GM23338 (cell line): ENCODE data around the gene RUNX1. TPM values are rescaled to one million over a fixed set of nuclear protein-coding genes. Genes with fewer than 3 reads are reported as not detected.

Source experiments
- ATAC-seq: fragments of 200-7000 bp; cut with Tn5 transposase; 3 replicates; pipeline ENCODE4 v1.9.1; 2020
- DNase-seq: peaks from one replicate; pipeline ENCODE4 v3.0.0-alpha.2; 2015; ENCODE audit warnings: low spot score
- H2AFZ ChIP-seq: fragments of 200-600 bp; sonication (generic); 2 replicates; pipeline ENCODE4 v1.8.0; 2016; ENCODE audit warnings: antibody characterized with exemption, mild to moderate bottlenecking, moderate library complexity
- H3F3A ChIP-seq: fragments of 200-600 bp; sonication (generic); replicated peaks from 2 replicates; pipeline ENCODE4 v1.8.0; 2017; ENCODE audit warnings: antibody characterized with exemption, mixed run types, low read depth
- H3K27ac ChIP-seq: fragments of 200-600 bp; sonication (generic); 2 replicates; pipeline ENCODE4 v1.6.1; 2016; ENCODE audit warnings: low read depth
- H3K27me3 ChIP-seq: fragments of 200-600 bp; sonication (generic); 2 replicates; pipeline ENCODE4 v1.8.0; 2016; ENCODE audit warnings: mild to moderate bottlenecking, mixed run types, moderate library complexity; ENCODE audit not compliant: insufficient read depth
- H3K36me3 ChIP-seq: fragments of 200-600 bp; sonication (generic); 2 replicates; pipeline ENCODE4 v1.8.0; 2016; ENCODE audit warnings: mild to moderate bottlenecking; ENCODE audit not compliant: insufficient read depth
- H3K4me1 ChIP-seq: fragments of 200-600 bp; sonication (generic); 2 replicates; pipeline ENCODE4 v1.8.0; 2016; ENCODE audit warnings: mild to moderate bottlenecking, moderate library complexity; ENCODE audit not compliant: insufficient read depth
- H3K4me2 ChIP-seq: fragments of 200-600 bp; sonication (generic); 2 replicates; pipeline ENCODE4 v1.7.1; 2017; ENCODE audit warnings: mixed run types
- H3K4me3 ChIP-seq: fragments of 200-600 bp; sonication (generic); 2 replicates; pipeline ENCODE4 v1.6.1; 2016; ENCODE audit warnings: mixed run types
- H3K79me2 ChIP-seq: fragments of 200-600 bp; sonication (generic); replicated peaks from 2 replicates; pipeline ENCODE4 v1.8.0; 2017; ENCODE audit warnings: mild to moderate bottlenecking; ENCODE audit not compliant: insufficient read depth
- H3K9me2 ChIP-seq: fragments of 200-600 bp; sonication (generic); 2 replicates; pipeline ENCODE4 v1.8.0; 2017; ENCODE audit not compliant: insufficient read depth
- H4K20me1 ChIP-seq: fragments of 200-600 bp; sonication (generic); replicated peaks from 2 replicates; pipeline ENCODE4 v1.8.0; 2017; ENCODE audit warnings: mild to moderate bottlenecking; ENCODE audit not compliant: insufficient read depth
- H3K27ac Mint-ChIP-seq: 2 replicates; pipeline ENCODE4 v1.8.0; 2020; ENCODE audit warnings: inconsistent platforms, mild to moderate bottlenecking, moderate library complexity, mixed read lengths
- H3K27me3 Mint-ChIP-seq: 3 replicates; pipeline ENCODE4 v1.8.0; 2022; ENCODE audit warnings: low read depth, mild to moderate bottlenecking, moderate library complexity, mixed read lengths, inconsistent platforms; ENCODE audit not compliant: insufficient read depth, poor library complexity
- H3K36me3 Mint-ChIP-seq: 3 replicates; pipeline ENCODE4 v1.8.0; 2021; ENCODE audit warnings: low read depth, mild to moderate bottlenecking, inconsistent platforms, moderate library complexity, mixed read lengths
- H3K4me1 Mint-ChIP-seq: 3 replicates; pipeline ENCODE4 v1.8.0; 2020; ENCODE audit warnings: mild to moderate bottlenecking, inconsistent platforms, mixed read lengths
- H3K4me3 Mint-ChIP-seq: 3 replicates; pipeline ENCODE4 v1.8.0; 2021; ENCODE audit warnings: moderate library complexity, mild to moderate bottlenecking, inconsistent platforms, mixed read lengths
- H3K9me3 Mint-ChIP-seq: 3 replicates; pipeline ENCODE4 v1.8.0; 2020; ENCODE audit warnings: moderate library complexity, mild to moderate bottlenecking, inconsistent platforms, mixed read lengths
- CREB1 ChIP-seq: fragments of 250-450 bp; sonication (Bioruptor Pico); IDR thresholded peaks from 2 replicates; pipeline ENCODE4 v1.5.0; 2020; ENCODE audit warnings: low read depth, mild to moderate bottlenecking, moderate library complexity
- EZH2 ChIP-seq: fragments of 200-600 bp; sonication (generic); IDR thresholded peaks from one replicate; pipeline ENCODE4 v1.8.0; 2017; ENCODE audit warnings: antibody characterized with exemption, mild to moderate bottlenecking, low read depth; ENCODE audit not compliant: unreplicated experiment
- EZH2phosphoT487 ChIP-seq: fragments of 200-600 bp; sonication (generic); IDR thresholded peaks from one replicate; pipeline ENCODE4 v1.8.1; 2018; ENCODE audit warnings: antibody characterized with exemption; ENCODE audit not compliant: unreplicated experiment
- JUNB ChIP-seq: IDR thresholded peaks from one replicate; pipeline ENCODE4 v1.6.1; 2016; ENCODE audit warnings: antibody characterized with exemption; ENCODE audit not compliant: unreplicated experiment
- NANOG ChIP-seq: IDR thresholded peaks from 2 replicates; pipeline ENCODE4 v1.6.1; 2016; ENCODE audit warnings: antibody characterized with exemption, borderline replicate concordance
- POLR2AphosphoS5 ChIP-seq: IDR thresholded peaks from 2 replicates; pipeline ENCODE4 v1.6.1; 2016; ENCODE audit warnings: antibody characterized with exemption, low read depth
- STAT1 ChIP-seq: IDR thresholded peaks from one replicate; pipeline ENCODE4 v1.6.1; 2016; ENCODE audit warnings: antibody characterized with exemption; ENCODE audit not compliant: unreplicated experiment
- ZNF114 ChIP-seq: fragments of 250-450 bp; sonication (Bioruptor Pico); IDR thresholded peaks from 2 replicates; pipeline ENCODE4 v1.5.0; 2020; ENCODE audit warnings: mild to moderate bottlenecking, moderate library complexity
- ZNF331 ChIP-seq: fragments of 250-450 bp; sonication (Bioruptor Pico); IDR thresholded peaks from 2 replicates; pipeline ENCODE4 v1.5.0; 2020; ENCODE audit warnings: low read depth, mild to moderate bottlenecking, moderate library complexity
- polyA plus RNA-seq: library from polyadenylated mRNA; unstranded; fragments of >200 nt; fragmentation: Nextera tagmentation; extraction: Ambion mirVana; gene quantifications from 2 replicates; pipeline ENCODE4 v1.2.1, GENCODE V29; 2016
- total RNA-seq: library from RNA; depleted of rRNA; stranded (reverse); fragments of >200 nt; shearing (Covaris generic); gene quantifications from 2 replicates; pipeline ENCODE4 v1.2.3, GENCODE V29; 2014
- TF ChIP-seq, protein P1 (sequence below), 2 experiments: fragments of 200-600 bp in 1 of 2; sonication (generic) in 1 of 2; conservative IDR thresholded peaks; 2 replicates each; pipeline versions ENCODE4 v1.5.1 to v1.6.1; 2016 to 2017; ENCODE audit warnings: antibody characterized with exemption in 2 of 2, low read depth in 2 of 2, mild to moderate bottlenecking in 2 of 2, moderate library complexity in 1 of 2
- TF ChIP-seq, protein P2 (sequence below): IDR thresholded peaks from 2 replicates; pipeline ENCODE4 v1.6.1; 2016; ENCODE audit warnings: antibody characterized with exemption
- TF ChIP-seq, protein P3 (sequence below): fragments of 250-450 bp; sonication (Bioruptor Pico); IDR thresholded peaks from 2 replicates; pipeline ENCODE4 v1.5.0; 2020; ENCODE audit warnings: mild to moderate bottlenecking, moderate library complexity
- TF ChIP-seq, protein P4 (sequence below): IDR thresholded peaks from one replicate; pipeline ENCODE4 v1.6.1; 2018; ENCODE audit warnings: antibody characterized with exemption; ENCODE audit not compliant: unreplicated experiment

Gene RUNX1
- total and polyA plus RNA-seq, 2 experiments from 2014 or later = 0.29 to 1.1 TPM

DNA sequence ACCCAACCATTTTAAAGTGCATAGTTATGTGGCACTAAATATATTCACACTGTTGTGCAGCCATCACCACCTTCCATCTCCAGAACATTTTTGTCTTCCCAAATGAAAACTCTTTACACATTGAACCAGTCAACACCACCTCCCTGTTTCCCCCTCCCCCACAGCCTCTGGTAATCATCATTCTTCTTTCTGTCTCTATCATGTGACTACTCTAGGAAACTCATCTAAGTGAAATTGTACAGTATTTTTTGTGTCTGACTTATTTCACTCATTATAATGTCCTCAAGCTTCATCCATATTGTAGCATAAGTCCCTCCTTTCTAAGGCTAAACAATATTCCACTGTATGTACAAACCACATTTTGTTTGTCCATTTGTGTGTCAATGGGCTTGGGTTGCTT, 128.0 kb downstream of the RUNX1 start:
- Histone ChIP-seq H3K4me3 (no peak overlapping the region), H3K36me3 (no peaks in the 10 kb centered on the region), H3K4me1 (no peaks in the 10 kb centered on the region), H3K27me3 (no peaks in the 10 kb centered on the region), H3F3A (no peaks in the 10 kb centered on the region), H3K4me2 (no peak overlapping the region), H3K79me2 (no peaks in the 10 kb centered on the region), H3K9me2 (peaks cover 8% of the 10 kb centered on the region), H2AFZ (no peak overlapping the region), H3K27ac (no peak overlapping the region), H4K20me1 (no peaks in the 10 kb centered on the region)
- H3K27me3 Mint-ChIP-seq = peaks cover 2% of the 10 kb centered on the region
- H3K27ac Mint-ChIP-seq = no peak overlapping the region
- H3K4me1 Mint-ChIP-seq = no peaks in the 10 kb centered on the region
- ATAC-seq = no peak
- H3K4me3 Mint-ChIP-seq = no peak overlapping the region
- H3K9me3 Mint-ChIP-seq = no peaks in the 10 kb centered on the region
- H3K36me3 Mint-ChIP-seq = no peaks in the 10 kb centered on the region; the same call in 2 of the 3 replicates
- DNase-seq = no peak
- TF ChIP-seq EZH2 (no peak), NANOG (no peak), EZH2phosphoT487 (no peak), CREB1 (CRISPR knock-in tag) (no peak), ZNF331 (CRISPR knock-in tag) (no peak), STAT1 (no peak), ZNF114 (CRISPR knock-in tag) (no peak), JUNB (no peak), POLR2AphosphoS5 (no peak)
- TF ChIP-seq, protein P1, sequence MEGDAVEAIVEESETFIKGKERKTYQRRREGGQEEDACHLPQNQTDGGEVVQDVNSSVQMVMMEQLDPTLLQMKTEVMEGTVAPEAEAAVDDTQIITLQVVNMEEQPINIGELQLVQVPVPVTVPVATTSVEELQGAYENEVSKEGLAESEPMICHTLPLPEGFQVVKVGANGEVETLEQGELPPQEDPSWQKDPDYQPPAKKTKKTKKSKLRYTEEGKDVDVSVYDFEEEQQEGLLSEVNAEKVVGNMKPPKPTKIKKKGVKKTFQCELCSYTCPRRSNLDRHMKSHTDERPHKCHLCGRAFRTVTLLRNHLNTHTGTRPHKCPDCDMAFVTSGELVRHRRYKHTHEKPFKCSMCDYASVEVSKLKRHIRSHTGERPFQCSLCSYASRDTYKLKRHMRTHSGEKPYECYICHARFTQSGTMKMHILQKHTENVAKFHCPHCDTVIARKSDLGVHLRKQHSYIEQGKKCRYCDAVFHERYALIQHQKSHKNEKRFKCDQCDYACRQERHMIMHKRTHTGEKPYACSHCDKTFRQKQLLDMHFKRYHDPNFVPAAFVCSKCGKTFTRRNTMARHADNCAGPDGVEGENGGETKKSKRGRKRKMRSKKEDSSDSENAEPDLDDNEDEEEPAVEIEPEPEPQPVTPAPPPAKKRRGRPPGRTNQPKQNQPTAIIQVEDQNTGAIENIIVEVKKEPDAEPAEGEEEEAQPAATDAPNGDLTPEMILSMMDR (conservative IDR thresholded peaks at IDR 0.05; ENCODE audit: low read depth in 2 of 2) = no peak
- TF ChIP-seq, protein P2, sequence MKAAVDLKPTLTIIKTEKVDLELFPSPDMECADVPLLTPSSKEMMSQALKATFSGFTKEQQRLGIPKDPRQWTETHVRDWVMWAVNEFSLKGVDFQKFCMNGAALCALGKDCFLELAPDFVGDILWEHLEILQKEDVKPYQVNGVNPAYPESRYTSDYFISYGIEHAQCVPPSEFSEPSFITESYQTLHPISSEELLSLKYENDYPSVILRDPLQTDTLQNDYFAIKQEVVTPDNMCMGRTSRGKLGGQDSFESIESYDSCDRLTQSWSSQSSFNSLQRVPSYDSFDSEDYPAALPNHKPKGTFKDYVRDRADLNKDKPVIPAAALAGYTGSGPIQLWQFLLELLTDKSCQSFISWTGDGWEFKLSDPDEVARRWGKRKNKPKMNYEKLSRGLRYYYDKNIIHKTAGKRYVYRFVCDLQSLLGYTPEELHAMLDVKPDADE = no peak
- TF ChIP-seq, protein P3, sequence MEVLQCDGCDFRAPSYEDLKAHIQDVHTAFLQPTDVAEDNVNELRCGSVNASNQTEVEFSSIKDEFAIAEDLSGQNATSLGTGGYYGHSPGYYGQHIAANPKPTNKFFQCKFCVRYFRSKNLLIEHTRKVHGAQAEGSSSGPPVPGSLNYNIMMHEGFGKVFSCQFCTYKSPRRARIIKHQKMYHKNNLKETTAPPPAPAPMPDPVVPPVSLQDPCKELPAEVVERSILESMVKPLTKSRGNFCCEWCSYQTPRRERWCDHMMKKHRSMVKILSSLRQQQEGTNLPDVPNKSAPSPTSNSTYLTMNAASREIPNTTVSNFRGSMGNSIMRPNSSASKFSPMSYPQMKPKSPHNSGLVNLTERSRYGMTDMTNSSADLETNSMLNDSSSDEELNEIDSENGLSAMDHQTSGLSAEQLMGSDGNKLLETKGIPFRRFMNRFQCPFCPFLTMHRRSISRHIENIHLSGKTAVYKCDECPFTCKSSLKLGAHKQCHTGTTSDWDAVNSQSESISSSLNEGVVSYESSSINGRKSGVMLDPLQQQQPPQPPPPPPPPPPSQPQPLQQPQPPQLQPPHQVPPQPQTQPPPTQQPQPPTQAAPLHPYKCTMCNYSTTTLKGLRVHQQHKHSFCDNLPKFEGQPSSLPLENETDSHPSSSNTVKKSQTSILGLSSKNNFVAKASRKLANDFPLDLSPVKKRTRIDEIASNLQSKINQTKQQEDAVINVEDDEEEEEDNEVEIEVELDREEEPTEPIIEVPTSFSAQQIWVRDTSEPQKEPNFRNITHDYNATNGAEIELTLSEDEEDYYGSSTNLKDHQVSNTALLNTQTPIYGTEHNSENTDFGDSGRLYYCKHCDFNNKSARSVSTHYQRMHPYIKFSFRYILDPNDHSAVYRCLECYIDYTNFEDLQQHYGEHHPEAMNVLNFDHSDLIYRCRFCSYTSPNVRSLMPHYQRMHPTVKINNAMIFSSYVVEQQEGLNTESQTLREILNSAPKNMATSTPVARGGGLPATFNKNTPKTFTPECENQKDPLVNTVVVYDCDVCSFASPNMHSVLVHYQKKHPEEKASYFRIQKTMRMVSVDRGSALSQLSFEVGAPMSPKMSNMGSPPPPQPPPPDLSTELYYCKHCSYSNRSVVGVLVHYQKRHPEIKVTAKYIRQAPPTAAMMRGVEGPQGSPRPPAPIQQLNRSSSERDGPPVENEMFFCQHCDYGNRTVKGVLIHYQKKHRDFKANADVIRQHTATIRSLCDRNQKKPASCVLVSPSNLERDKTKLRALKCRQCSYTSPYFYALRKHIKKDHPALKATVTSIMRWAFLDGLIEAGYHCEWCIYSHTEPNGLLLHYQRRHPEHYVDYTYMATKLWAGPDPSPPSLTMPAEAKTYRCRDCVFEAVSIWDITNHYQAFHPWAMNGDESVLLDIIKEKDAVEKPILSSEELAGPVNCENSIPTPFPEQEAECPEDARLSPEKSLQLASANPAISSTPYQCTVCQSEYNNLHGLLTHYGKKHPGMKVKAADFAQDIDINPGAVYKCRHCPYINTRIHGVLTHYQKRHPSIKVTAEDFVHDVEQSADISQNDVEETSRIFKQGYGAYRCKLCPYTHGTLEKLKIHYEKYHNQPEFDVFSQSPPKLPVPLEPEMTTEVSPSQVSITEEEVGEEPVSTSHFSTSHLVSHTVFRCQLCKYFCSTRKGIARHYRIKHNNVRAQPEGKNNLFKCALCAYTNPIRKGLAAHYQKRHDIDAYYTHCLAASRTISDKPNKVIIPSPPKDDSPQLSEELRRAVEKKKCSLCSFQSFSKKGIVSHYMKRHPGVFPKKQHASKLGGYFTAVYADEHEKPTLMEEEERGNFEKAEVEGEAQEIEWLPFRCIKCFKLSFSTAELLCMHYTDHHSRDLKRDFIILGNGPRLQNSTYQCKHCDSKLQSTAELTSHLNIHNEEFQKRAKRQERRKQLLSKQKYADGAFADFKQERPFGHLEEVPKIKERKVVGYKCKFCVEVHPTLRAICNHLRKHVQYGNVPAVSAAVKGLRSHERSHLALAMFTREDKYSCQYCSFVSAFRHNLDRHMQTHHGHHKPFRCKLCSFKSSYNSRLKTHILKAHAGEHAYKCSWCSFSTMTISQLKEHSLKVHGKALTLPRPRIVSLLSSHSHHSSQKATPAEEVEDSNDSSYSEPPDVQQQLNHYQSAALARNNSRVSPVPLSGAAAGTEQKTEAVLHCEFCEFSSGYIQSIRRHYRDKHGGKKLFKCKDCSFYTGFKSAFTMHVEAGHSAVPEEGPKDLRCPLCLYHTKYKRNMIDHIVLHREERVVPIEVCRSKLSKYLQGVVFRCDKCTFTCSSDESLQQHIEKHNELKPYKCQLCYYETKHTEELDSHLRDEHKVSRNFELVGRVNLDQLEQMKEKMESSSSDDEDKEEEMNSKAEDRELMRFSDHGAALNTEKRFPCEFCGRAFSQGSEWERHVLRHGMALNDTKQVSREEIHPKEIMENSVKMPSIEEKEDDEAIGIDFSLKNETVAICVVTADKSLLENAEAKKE (CRISPR knock-in tag) = no peak
- TF ChIP-seq, protein P4, sequence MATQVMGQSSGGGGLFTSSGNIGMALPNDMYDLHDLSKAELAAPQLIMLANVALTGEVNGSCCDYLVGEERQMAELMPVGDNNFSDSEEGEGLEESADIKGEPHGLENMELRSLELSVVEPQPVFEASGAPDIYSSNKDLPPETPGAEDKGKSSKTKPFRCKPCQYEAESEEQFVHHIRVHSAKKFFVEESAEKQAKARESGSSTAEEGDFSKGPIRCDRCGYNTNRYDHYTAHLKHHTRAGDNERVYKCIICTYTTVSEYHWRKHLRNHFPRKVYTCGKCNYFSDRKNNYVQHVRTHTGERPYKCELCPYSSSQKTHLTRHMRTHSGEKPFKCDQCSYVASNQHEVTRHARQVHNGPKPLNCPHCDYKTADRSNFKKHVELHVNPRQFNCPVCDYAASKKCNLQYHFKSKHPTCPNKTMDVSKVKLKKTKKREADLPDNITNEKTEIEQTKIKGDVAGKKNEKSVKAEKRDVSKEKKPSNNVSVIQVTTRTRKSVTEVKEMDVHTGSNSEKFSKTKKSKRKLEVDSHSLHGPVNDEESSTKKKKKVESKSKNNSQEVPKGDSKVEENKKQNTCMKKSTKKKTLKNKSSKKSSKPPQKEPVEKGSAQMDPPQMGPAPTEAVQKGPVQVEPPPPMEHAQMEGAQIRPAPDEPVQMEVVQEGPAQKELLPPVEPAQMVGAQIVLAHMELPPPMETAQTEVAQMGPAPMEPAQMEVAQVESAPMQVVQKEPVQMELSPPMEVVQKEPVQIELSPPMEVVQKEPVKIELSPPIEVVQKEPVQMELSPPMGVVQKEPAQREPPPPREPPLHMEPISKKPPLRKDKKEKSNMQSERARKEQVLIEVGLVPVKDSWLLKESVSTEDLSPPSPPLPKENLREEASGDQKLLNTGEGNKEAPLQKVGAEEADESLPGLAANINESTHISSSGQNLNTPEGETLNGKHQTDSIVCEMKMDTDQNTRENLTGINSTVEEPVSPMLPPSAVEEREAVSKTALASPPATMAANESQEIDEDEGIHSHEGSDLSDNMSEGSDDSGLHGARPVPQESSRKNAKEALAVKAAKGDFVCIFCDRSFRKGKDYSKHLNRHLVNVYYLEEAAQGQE = no peak
